ENCODE results near the gene NFIC. TPM values are rescaled to one million over a fixed set of nuclear protein-coding genes. Genes with fewer than 3 reads are reported as not detected.
"Not testable (repeated sequence)": the region's sequence is repeated elsewhere in the genome, so short reads cannot be mapped to it uniquely, and the experiment has no call there.

Gene NFIC
- total and polyA plus RNA-seq, 4 experiments from 2014 or later = 1.9 to 30.9 (median 24.6) TPM

DNA sequence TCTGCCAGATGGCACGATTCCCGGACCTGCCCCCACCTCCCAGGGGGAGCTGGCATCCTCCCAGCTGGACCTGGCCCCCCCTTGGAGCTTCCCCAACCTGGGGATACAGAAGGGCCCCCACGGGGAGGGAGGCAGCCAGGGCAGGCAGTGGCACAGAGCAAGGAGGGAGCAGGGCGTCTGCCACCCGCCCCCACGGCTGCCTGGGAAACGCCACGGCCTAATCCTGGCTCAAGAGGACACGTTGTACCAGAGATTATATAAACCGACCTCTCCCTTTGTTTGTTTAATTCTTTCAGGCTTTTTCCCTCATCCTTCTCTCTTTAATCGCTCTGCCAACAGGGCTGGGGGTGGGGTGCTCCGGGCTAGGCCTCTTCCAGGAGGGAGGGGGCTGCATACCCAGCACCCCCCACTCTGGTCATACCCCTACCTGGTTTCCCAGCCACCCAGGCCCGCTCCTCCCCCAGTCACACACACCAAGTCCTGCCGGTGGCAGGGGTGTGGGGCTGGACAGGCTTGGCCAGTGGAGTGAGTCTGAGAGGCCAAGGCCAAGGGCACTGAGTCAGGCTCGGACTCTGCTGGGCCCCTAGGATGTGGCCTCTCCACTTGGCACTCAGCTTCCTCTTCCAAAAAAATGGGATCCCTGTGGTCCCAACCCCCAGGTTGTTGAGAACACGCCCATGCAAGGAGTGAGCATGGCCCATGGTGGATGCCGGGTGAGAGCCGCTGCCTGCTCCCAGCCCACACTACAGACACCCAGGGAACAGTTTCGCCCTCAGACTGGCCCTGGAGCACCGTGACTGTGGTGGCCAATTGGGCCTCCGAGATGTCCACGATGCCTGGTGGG is 29.5 kb upstream of the NFIC start:
- intact Hi-C loops (cut with micrococcal nuclease) = no loop called here
- no peaks in the 10 kb centered on the region for H3K9me3 Mint-ChIP-seq
- H3K4me1 ChIP-seq (ENCODE audit: insufficient read depth, low read length) = peaks cover 10% of the 10 kb centered on the region
- no peaks in the 10 kb centered on the region for H3K27me3 ChIP-seq (ENCODE audit: insufficient read depth, low read length)
- H3K27ac Mint-ChIP-seq = no peak overlapping the region
- no peak overlapping the region for H3K27ac ChIP-seq (ENCODE audit: low read depth, low read length)
- H3K4me3 Mint-ChIP-seq = no peak overlapping the region
- H3K36me3 Mint-ChIP-seq = no peaks in the 10 kb centered on the region
- ChIA-PET POLR2A (ENCODE audit: partially characterized antibody) (interaction anchor here (2.0 kb wide), 1 partner anchor 23 kb away, joined by 9 read pairs; no protein-coding TSS in a partner anchor), CTCF (ENCODE audit: partially characterized antibody) (interaction anchor here (1.2 to 3.2 kb wide), 4 partner anchors 9 to 103 kb away, joined by 3 to 21 read pairs (median 7); no protein-coding TSS in a partner anchor)
- H3K9me3 ChIP-seq (ENCODE audit: control insufficient read depth in 1 of 2, low read length in 2 of 2) = no peaks in the 10 kb centered on the region
- no peak overlapping the region for H3K4me3 ChIP-seq (ENCODE audit: low read length in 2 of 2)
- no peaks in the 10 kb centered on the region for H3K27me3 Mint-ChIP-seq
- no peaks in the 10 kb centered on the region for H3K36me3 ChIP-seq (ENCODE audit: insufficient read depth, low read length)
- H3K4me1 Mint-ChIP-seq = peaks cover 4 to 21% (median 10%) of the 10 kb centered on the region in 4 donors
- DNase-seq = no peak

DNA sequence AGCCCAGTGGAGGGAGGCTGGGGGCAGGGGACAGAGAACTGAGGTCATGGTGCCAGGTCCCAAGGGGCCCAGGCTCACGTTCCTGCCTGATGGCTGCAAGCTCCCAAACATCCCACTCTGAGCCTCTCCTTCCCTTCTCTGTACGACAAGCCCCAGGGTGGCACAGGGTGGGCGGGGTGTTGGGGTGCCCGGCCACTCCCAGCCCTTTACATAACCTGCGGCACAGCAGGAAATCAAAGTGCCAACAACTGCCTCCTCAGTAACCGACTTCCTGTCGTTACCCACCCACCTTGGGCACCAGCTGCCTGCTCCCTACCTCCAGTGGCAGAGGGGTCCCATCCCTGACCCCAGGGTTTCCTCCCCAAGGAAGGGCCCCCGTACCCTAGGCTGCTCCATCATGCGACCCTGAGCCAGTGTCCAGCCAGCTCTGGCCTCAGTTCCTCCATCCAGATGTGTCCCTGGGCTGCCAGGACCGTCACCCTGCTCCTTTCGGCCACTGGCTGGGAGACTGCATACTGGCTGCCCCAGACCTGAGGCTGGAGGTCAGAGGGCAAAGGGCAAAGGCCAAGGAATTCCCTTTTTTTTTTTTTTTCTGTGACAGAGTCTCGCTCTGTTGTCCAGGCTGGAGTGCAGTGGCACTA is 27.7 kb upstream of the NFIC start:
- Histone ChIP-seq H3K9me3 (ENCODE audit: control insufficient read depth in 1 of 2, low read length in 2 of 2) (no peaks in the 10 kb centered on the region), H3K36me3 (ENCODE audit: insufficient read depth, low read length) (no peaks in the 10 kb centered on the region), H3K4me3 (ENCODE audit: low read length in 2 of 2) (peak overlapping the region; percentile 17 to 50), H3K27me3 (ENCODE audit: insufficient read depth, low read length) (no peaks in the 10 kb centered on the region), H3K27ac (ENCODE audit: low read depth, low read length) (peak overlapping the region; percentile 52), H3K4me1 (ENCODE audit: insufficient read depth, low read length) (peaks cover 10% of the 10 kb centered on the region)
- Mint-ChIP-seq H3K36me3 (no peaks in the 10 kb centered on the region), H3K9me3 (no peaks in the 10 kb centered on the region), H3K27me3 (no peaks in the 10 kb centered on the region), H3K4me1 (peaks cover 4 to 21% (median 10%) of the 10 kb centered on the region in 4 donors), H3K4me3 (peak overlapping the region; percentile 55 to 78 (median 62)), H3K27ac (peak overlapping the region; percentile 70 to 88 (median 82))
- ChIA-PET POLR2A (ENCODE audit: partially characterized antibody) (interaction anchor here (0.6 to 2.0 kb wide), 13 partner anchors 9 to 1335 kb away, joined by 3 to 11 read pairs (median 3); no protein-coding TSS in a partner anchor), CTCF (ENCODE audit: partially characterized antibody) (interaction anchor here (0.7 to 3.2 kb wide), 7 partner anchors 11 to 134 kb away, joined by 3 to 21 read pairs (median 3); no protein-coding TSS in a partner anchor)
- DNase-seq = peak; percentile 60 to 77 (median 65)
- intact Hi-C loops (cut with micrococcal nuclease) = loop anchor here (2.0 kb wide), 1 partner anchor 20 kb away; no protein-coding TSS in a partner anchor

DNA sequence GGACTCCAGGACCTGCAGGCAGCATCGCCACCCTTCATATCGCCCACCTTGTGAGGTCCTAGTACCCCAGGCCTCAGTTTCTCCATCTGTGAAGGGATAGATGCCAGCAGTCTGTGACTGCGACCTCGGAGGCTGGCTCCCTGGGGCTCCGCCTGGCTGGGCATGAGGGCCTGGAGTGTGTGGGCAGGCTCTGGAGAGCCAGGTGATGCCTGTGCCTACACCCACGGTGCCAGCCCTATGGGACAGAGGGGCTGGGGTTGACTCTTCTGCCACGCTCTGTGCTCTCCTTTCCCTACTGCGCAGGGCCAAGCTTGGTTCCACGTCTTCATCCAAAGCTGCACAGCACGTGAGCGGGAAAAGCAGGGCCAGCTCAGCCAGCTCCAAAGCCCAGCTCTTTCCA is 26.0 kb upstream of the NFIC start:
- POLR2A ChIA-PET (ENCODE audit: partially characterized antibody) = interaction anchor here (0.6 kb wide), 1 partner anchor 1254 kb away, joined by 3 read pairs; no protein-coding TSS in a partner anchor
- Histone ChIP-seq H3K9me3 (ENCODE audit: control insufficient read depth in 1 of 2, low read length in 2 of 2) (no peaks in the 10 kb centered on the region), H3K4me1 (ENCODE audit: insufficient read depth, low read length) (peaks cover 10% of the 10 kb centered on the region), H3K36me3 (ENCODE audit: insufficient read depth, low read length) (no peaks in the 10 kb centered on the region), H3K27me3 (ENCODE audit: insufficient read depth, low read length) (no peaks in the 10 kb centered on the region), H3K27ac (ENCODE audit: low read depth, low read length) (no peak overlapping the region), H3K4me3 (ENCODE audit: low read length in 2 of 2) (no peak overlapping the region)
- DNase-seq = no peak
- no peaks in the 10 kb centered on the region for H3K36me3 Mint-ChIP-seq
- peak overlapping the region in 3 of 7 donors; percentile 25 to 70 (median 30) for H3K27ac Mint-ChIP-seq
- no peaks in the 10 kb centered on the region for H3K27me3 Mint-ChIP-seq
- CTCF ChIA-PET (ENCODE audit: partially characterized antibody) = interaction anchor here (1.3 kb wide), 1 partner anchor 89 kb away, joined by 11 read pairs; no protein-coding TSS in a partner anchor
- intact Hi-C loops (cut with micrococcal nuclease) = no loop called here
- H3K4me1 Mint-ChIP-seq = peaks cover 5 to 21% (median 10%) of the 10 kb centered on the region in 4 donors
- peak overlapping the region in 1 of 8 donors; percentile 15 for H3K4me3 Mint-ChIP-seq
- H3K9me3 Mint-ChIP-seq = no peaks in the 10 kb centered on the region

DNA sequence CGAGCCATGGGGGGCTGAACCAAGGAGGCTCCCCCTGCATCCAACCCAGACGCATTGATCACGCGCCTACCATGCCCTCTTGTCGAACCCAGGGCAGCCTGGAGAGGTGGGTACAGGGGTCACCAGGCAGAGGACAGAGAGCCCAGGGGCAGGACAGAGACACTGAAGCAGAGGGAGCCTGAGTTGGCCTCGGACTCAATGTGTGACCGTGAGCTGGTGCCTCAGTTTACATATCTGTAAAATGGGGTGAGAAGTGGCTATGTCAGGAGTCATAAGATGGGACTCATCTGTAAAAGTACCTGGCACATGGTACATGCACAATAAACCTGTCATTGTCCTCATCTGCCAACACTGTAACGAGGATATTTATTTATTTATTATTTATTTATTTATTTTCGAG is 24.1 kb upstream of the NFIC start:
- Histone ChIP-seq H3K4me3 (ENCODE audit: low read length in 2 of 2) (no peak overlapping the region), H3K36me3 (ENCODE audit: insufficient read depth, low read length) (no peaks in the 10 kb centered on the region), H3K9me3 (ENCODE audit: control insufficient read depth in 1 of 2, low read length in 2 of 2) (no peaks in the 10 kb centered on the region), H3K4me1 (ENCODE audit: insufficient read depth, low read length) (peaks cover 10% of the 10 kb centered on the region), H3K27ac (ENCODE audit: low read depth, low read length) (no peak overlapping the region), H3K27me3 (ENCODE audit: insufficient read depth, low read length) (no peaks in the 10 kb centered on the region)
- no peak overlapping the region for H3K27ac Mint-ChIP-seq
- POLR2A ChIA-PET (ENCODE audit: partially characterized antibody) = interaction anchor here (0.6 kb wide), 1 partner anchor 78 kb away, joined by 3 read pairs; no protein-coding TSS in a partner anchor
- H3K36me3 Mint-ChIP-seq = no peaks in the 10 kb centered on the region
- no peak for DNase-seq
- CTCF ChIA-PET (ENCODE audit: partially characterized antibody) = interaction anchor here (1.2 to 2.2 kb wide), 2 partner anchors 87 to 89 kb away, joined by 3 to 12 read pairs; no protein-coding TSS in a partner anchor
- H3K4me1 Mint-ChIP-seq = peaks cover 5 to 17% (median 10%) of the 10 kb centered on the region in 4 donors
- peak overlapping the region in 1 of 8 donors; percentile 71 for H3K4me3 Mint-ChIP-seq
- H3K27me3 Mint-ChIP-seq = no peaks in the 10 kb centered on the region
- H3K9me3 Mint-ChIP-seq = no peaks in the 10 kb centered on the region
- intact Hi-C loops (cut with micrococcal nuclease) = no loop called here

DNA sequence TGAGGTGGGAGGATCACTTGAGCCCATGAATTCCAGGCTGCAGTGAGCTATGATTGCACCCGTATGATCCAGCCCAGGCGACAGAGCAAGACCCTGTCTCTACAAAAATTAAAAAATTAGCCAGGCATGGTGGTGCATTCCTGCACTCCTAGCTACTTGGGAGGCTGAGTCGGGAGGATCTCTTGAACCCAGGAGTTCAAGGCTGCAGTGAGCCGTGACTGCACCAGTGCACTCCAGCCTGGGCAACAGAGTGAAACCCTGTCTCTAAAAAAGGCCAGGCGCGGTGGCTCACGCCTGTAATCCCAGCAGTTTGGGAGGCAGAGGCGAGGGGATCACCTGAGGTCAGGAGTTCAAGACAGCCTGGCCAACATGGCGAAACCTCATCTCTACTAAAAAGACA is 23.4 kb upstream of the NFIC start:
- POLR2A ChIA-PET (ENCODE audit: partially characterized antibody); H3K27ac Mint-ChIP-seq; H3K36me3 Mint-ChIP-seq; intact Hi-C loops (cut with micrococcal nuclease); H3K36me3 ChIP-seq (ENCODE audit: insufficient read depth, low read length); DNase-seq; H3K27me3 ChIP-seq (ENCODE audit: insufficient read depth, low read length); H3K27ac ChIP-seq (ENCODE audit: low read depth, low read length); H3K9me3 Mint-ChIP-seq; H3K27me3 Mint-ChIP-seq; H3K4me3 ChIP-seq (ENCODE audit: low read length in 2 of 2); H3K9me3 ChIP-seq (ENCODE audit: control insufficient read depth in 1 of 2, low read length in 2 of 2): not testable (repeated sequence)
- CTCF ChIA-PET (ENCODE audit: partially characterized antibody) = interaction anchor here (1.2 to 2.2 kb wide), 2 partner anchors 87 to 88 kb away, joined by 3 to 12 read pairs; no protein-coding TSS in a partner anchor
- peak overlapping the region in 1 of 8 donors; percentile 16 for H3K4me3 Mint-ChIP-seq
- H3K4me1 ChIP-seq (ENCODE audit: insufficient read depth, low read length) = peaks cover 10% of the 10 kb centered on the region
- peaks cover 5 to 17% (median 8%) of the 10 kb centered on the region in 4 donors for H3K4me1 Mint-ChIP-seq

DNA sequence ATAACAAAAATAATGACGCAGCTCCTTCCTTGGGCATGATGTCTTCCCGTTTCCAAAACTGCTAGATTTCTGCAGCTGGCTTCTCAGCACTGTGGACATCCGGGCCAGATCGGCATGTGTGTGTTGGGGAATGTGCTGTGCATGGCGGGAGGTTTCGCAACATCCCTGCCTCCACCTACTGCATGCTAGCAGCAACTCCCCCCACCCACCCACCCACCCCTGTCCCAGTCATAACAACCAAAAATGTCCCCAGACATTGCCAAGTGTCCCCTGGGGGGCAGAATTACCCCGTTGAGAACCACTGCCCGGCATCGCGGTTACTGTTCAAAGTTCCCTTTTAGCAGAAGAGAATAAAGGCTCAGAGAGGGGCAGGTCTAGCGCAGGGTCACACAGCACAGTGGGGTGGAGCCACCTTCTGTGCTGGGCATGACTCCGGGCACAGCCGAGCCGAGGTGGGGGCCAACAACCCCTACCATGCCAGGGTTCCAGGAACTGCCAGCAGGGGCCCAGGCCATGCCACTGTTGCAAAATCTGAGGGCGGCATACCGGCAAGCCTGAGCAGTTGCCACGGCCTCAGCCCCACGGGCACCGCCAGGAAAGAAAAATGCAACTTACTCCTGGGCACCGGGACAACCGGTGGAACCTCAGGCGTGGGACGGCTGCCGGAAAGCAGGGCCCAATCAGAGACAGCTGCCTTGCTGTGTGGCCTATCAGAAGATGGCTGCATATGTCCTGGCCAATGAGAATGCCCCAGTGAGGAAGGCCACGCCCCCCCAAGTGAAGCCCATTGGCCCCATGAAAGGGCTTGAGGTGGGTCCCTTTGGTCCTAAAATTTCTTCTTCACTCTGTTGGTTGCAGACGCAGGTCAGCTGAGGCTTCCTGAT is 22.5 kb upstream of the NFIC start:
- intact Hi-C loops (cut with micrococcal nuclease) = no loop called here
- ChIA-PET POLR2A (ENCODE audit: partially characterized antibody) (no interaction called here), CTCF (ENCODE audit: partially characterized antibody) (interaction anchor here (0.6 to 2.2 kb wide), 3 partner anchors 34 to 87 kb away, joined by 3 to 12 read pairs (median 3); no protein-coding TSS in a partner anchor)
- H3K9me3 ChIP-seq (ENCODE audit: control insufficient read depth in 1 of 2, low read length in 2 of 2) = no peaks in the 10 kb centered on the region
- no peak overlapping the region for H3K27ac ChIP-seq (ENCODE audit: low read depth, low read length)
- Mint-ChIP-seq H3K27me3 (no peaks in the 10 kb centered on the region), H3K36me3 (no peaks in the 10 kb centered on the region), H3K4me1 (peaks cover 1 to 10% (median 2%) of the 10 kb centered on the region in 4 donors), H3K9me3 (no peaks in the 10 kb centered on the region), H3K4me3 (peak overlapping the region in 6 of 8 donors; percentile 27 to 74 (median 62)), H3K27ac (peak overlapping the region in 2 of 7 donors; percentile 48 to 53)
- H3K4me3 ChIP-seq (ENCODE audit: low read length in 2 of 2) = no peak overlapping the region
- DNase-seq = peak in 4 of 5 donors; percentile 26 to 50 (median 40)
- H3K36me3 ChIP-seq (ENCODE audit: insufficient read depth, low read length) = no peaks in the 10 kb centered on the region
- H3K4me1 ChIP-seq (ENCODE audit: insufficient read depth, low read length) = peaks cover 3% of the 10 kb centered on the region
- H3K27me3 ChIP-seq (ENCODE audit: insufficient read depth, low read length) = no peaks in the 10 kb centered on the region
